HL-60/S4 (cell line): ENCODE results near the gene ANKS1B.

ENCODE experiments used
- in situ Hi-C: fragments of 300-500 bp; cut with MboI; formaldehyde crosslinking; loops from 2 replicates; pipeline ENCODE4 v1.14.3; 2022; ENCODE audit warnings: low sequenced_read_pairs

ANKS1B gene

DNA sequence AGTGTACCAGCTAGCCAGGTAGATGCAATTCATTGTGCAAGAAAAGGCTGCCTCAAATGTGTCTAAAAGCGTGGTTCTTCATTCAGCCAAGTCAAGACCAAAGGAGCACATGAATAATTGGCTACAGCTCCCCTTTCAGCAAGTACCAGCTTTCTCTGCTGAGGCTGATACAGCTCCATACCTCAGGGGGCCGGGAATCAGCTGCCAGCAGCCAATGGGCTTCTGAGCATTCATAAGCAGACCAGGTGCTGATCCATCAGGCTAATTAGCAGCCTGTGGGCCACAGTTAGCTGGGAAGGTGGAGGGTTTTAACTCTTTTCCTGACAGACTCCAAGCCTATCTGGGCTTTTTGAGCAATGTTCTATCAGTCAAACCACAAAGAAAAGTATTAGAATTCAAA is 1075.0 kb downstream of the ANKS1B start:
- in situ Hi-C loops, result no loop called here

DNA sequence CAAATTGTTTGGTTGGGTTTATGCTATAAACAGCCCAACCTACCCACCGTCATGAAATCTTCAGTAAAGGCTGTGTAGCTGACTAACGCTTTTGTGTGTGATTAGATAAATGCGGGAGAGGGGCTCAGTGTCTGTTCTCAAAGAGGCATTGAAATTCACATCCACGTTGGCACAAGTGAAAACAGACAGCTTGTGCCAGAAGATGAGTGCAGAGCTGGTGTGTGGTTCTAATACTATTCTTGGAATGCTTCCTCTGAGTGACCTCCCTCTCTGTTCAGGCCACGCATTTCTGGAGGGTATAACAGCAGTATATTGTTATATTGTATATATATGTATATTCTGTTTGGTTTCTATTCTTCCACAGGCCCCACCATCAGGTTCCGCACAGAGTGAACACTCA is 1075.9 kb downstream of the ANKS1B start:
- in situ Hi-C loops, result no loop called here

DNA sequence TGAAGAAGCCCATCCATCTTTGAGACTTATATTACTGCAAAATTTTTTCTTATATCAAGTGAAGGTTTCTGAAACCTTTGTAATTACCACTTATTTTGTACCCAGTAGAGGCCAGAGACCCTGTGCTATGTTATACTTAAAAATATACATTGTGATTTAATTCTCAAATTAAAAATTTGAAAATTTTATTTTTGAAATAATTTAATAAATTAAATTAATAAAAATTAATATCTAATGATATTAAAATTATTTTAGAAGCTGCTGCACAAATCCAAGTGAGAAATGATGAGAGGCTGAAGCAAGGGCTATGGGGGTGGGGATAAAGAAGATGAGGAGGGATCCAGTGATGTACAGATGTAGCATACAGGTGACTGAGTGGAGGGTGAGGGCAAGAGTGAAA is 1080.9 kb downstream of the ANKS1B start:
- in situ Hi-C loops, result no loop called here

GRCh38 chr12:98901189-98901588 is 1083.5 kb downstream of the ANKS1B start:
- in situ Hi-C loops, result no loop called here

- in situ Hi-C loops, result no loop called here
These were observed 1087.8 kb downstream of the ANKS1B start for GRCh38 chr12:98896938-98897337.

DNA sequence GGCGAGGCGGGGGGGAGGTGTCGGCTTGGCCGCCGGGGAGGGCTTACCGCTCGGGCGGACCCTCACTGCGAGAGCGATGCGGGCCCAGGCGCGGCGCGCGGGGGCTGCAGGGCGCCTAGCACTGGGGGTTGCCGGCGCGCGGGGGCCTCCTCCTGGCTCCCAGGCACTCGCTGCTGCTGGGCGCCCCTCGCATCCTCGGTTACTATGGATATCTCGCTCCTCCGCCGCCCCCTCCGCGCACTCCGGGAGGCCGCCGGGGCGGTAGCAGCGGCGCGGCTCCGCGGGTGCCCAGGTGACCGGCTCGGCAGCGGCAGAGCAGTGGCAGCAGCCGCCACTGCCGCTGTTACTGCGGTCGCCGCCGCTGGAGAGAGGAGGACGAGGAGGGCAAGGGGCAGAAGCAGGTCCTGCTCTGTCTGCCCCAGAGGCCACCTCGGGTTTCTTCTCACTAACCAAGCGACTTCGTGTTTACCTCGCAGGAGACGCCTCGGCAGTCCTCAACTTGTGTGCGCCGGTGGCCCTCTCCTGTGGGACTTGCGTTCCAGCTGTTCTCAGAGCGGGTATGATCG is 1089.6 kb downstream of the ANKS1B start:
- in situ Hi-C loops, result no loop called here

- in situ Hi-C loops, result no loop called here
These were observed 1090.2 kb downstream of the ANKS1B start for GRCh38 chr12:98894412-98895085.

GRCh38 chr12:98893675-98894411 is 1090.9 kb downstream of the ANKS1B start:
- in situ Hi-C loops, result no loop called here

DNA sequence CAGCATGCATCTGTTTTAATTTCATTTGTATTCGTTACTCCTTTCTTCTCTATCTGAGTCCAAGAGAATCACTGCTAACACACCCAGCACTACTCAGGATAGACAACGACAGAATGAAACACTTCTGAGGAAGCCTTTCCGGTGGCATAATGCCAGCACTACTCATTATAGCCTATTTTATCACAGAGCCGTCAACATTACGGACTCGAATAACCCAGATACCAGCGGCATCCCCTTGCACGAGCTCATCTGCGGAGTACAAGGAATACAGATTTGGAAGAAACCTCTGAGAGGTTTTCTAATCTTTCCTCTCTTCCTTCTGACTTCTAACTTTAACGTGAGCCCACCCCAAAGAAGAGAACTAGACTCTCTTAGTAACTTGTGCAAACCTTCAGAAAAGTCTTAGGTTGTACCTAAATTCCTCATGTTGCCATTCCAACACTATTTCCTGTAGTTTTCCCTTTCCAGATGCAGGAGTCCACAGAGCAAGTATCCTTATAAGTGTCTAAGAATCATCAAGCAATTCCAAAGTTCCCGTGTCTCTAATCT is 1091.5 kb downstream of the ANKS1B start:
- in situ Hi-C loops, result no loop called here

GRCh38 chr12:98885778-98886177 is 1099.0 kb downstream of the ANKS1B start:
- in situ Hi-C loops, result no loop called here

- in situ Hi-C loops, result no loop called here
These were observed 1101.5 kb downstream of the ANKS1B start for GRCh38 chr12:98883231-98883630.

- in situ Hi-C loops, result no loop called here
These were observed 1102.2 kb downstream of the ANKS1B start for GRCh38 chr12:98882526-98882925.

DNA sequence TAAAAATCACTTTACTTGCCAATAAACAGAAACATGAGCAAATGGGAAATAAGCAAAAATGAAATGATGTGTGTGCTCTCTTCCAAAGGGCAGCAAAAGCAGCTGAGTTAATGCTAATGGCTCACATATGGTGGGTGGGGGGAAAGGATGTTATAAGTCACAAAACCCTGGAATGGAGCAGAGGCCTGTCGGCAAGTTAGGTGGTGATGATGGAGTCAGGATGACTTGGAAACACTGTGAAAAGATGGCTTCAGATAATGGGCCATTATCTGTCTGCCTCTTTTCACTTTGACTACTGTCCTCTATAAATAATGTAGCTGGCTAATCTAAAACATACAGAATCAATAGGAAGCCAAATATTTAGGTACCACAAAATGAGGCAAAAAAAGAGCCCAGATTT is 1111.0 kb downstream of the ANKS1B start:
- in situ Hi-C loops, result no loop called here

- in situ Hi-C loops, result no loop called here
These were observed 1114.2 kb downstream of the ANKS1B start for GRCh38 chr12:98870504-98870903.

DNA sequence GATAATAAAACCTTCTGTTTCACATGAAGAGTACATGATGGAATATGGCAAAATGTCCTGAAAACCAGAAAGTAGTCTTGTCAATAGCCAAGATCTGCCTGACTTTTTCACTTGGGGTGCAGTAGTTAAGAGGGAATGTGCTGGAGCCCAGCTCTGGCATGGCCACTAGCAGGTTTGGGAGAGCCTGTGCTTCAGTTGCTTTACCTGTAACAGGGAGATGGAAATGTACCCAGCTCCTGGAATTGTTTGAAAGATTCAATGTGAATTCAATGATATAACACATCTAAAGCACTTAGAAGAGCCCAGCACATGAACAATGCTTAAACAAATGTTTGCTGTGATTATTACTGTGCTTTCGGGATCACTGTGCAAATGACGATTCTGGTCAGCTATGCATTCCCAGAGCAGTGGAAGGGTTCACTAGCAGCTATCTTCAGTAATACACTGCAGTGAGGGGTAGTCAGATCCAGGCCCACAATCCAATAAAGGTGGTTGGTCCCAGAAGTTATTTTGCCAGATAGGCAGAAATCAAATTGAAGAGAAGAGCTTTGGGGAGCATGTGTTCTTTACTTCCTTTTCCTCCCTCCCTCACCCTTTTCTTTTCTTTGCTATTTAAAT is 1114.7 kb downstream of the ANKS1B start:
- in situ Hi-C loops, result no loop called here

DNA sequence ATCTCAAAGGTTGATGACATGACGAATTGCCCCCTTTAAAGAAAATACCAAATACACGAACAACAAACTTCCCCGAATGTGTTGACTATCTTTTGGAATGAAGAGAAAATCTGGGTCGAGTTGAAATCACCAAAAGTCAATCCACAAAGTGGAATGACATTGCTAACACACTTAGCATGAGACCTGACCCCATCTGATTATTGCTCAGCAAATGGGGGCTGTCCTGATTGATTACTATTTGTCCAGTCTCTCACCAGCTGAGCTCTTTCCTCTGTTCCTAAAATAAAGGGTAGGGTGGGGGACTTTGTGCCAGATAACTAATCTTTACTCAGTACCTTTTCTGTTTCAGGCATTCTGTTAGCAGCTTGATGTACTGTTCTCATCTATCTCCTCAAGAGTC is 1116.2 kb downstream of the ANKS1B start:
- in situ Hi-C loops, result no loop called here

GRCh38 chr12:98868076-98868475 is 1116.7 kb downstream of the ANKS1B start:
- in situ Hi-C loops, result no loop called here

DNA sequence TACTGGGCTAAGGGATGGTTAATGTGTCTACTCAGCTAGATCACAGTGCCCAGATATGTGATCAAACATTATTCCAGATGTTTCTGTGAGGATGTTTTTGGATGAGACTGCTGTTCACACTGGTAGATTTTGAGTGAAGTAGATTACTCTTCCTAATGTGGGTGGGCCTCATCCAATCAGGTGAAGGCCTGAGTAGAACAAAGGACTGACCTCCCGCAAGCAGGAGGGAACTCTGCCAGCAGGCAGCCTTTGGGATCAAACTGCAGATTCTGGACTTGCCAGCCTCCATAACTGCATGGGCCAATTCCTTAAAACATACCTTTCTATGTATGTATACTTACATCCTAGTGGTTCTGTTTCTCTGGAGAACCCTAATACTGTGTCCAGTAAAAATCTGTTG is 1120.4 kb downstream of the ANKS1B start:
- in situ Hi-C loops, result no loop called here

DNA sequence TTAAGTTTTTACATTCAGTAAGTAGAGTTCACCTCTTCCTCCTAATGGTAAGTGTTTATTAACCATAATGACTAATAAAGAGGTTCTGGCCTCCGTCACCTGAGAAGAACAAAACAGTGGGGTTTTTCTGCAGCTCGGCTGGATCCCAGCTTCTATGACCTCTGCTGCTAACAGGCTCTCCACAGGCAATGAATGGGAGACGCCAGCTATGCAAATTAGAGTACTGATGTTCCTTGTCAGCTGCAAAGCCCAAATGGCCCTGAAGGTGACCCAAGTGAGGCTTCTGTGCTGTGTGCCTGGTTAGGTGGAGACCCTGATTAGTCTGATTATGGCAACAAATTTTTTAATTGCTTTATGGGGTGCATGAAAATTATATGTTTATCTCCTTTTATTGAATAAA is 1121.6 kb downstream of the ANKS1B start:
- in situ Hi-C loops, result no loop called here

DNA sequence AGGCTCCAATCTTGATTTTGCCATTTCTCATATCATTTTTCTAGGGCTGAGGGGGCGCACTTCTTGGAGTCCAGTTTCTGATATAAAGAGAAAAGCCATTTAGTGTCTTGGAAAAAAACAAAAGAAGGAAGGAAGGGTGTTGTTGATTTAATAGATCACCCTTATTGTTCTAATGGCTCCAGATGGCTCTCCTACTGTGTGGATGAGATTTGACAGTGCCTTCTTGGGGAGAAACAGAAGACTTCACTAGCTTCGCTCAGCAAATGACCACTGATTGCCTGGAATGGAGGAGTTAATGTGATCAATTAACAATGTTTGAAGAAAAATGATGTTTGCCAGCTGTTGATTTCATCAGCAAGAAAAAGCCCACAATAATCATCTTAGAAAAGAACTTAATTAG is 1123.5 kb downstream of the ANKS1B start:
- in situ Hi-C loops, result no loop called here

- in situ Hi-C loops, result no loop called here
These were observed 1127.7 kb downstream of the ANKS1B start for GRCh38 chr12:98856897-98857540.
